PC-9 (cell line): ENCODE results near the gene WNT8A. TPM values are rescaled to one million over a fixed set of nuclear protein-coding genes. Genes with fewer than 3 reads are reported as not detected.

Experiments
- BruUV-seq: library from RNA; stranded (reverse); fragments of 400-500 nt; replicated peaks from 2 replicates; lab custom pipeline; 2021; lab: Mats Ljungman, UMichigan
- CTCF ChIA-PET: fragments of 300-600 bp; sonication (Branson Sonifier 250); formaldehyde crosslinking; loops from one replicate; lab custom pipeline; 2022; ENCODE audit warnings: antibody characterized with exemption; lab: Charles Lee
- POLR2A ChIA-PET: fragments of 300-600 bp; sonication (Branson Sonifier 250); formaldehyde crosslinking; loops from one replicate; lab custom pipeline; 2022; ENCODE audit warnings: antibody characterized with exemption; ENCODE audit not compliant: unreplicated experiment; lab: Charles Lee
- DNase-seq, 2 experiments: peaks; one replicate each; pipeline versions ENCODE4 v3.0.0 to v3.0.0-alpha.2; 2015 to 2022; ENCODE audit warnings: mixed read lengths in 1 of 2
- H2AFZ ChIP-seq: fragments of 200-600 bp; sonication (generic); 2 replicates; pipeline ENCODE4 v1.8.1; 2017; ENCODE audit warnings: antibody characterized with exemption
- H3F3A ChIP-seq: fragments of 200-600 bp; sonication (generic); 2 replicates; pipeline ENCODE4 v1.8.1; 2017; ENCODE audit warnings: antibody characterized with exemption, mild to moderate bottlenecking, low read depth; ENCODE audit not compliant: insufficient read depth
- H3K27ac ChIP-seq: fragments of 200-600 bp; sonication (generic); 2 replicates; pipeline ENCODE4 v1.6.1; 2016; ENCODE audit warnings: mixed run types
- H3K27me3 ChIP-seq: fragments of 200-600 bp; sonication (generic); 2 replicates; pipeline ENCODE4 v1.6.1; 2016; ENCODE audit warnings: low read depth, mixed run types; ENCODE audit not compliant: insufficient read depth
- H3K36me3 ChIP-seq: fragments of 200-600 bp; sonication (generic); 2 replicates; pipeline ENCODE4 v1.6.1; 2016; ENCODE audit warnings: low read depth, mixed run types
- H3K4me1 ChIP-seq: fragments of 200-600 bp; sonication (generic); replicated peaks from 2 replicates; pipeline ENCODE4 v1.6.1; 2016; ENCODE audit warnings: mixed run types; ENCODE audit not compliant: insufficient read depth
- H3K4me2 ChIP-seq: fragments of 200-600 bp; sonication (generic); 2 replicates; pipeline ENCODE4 v1.6.1; 2017; ENCODE audit warnings: mixed run types
- H3K4me3 ChIP-seq: fragments of 200-600 bp; sonication (generic); 2 replicates; pipeline ENCODE4 v1.6.1; 2016; ENCODE audit warnings: mixed run types
- H3K79me2 ChIP-seq: fragments of 200-600 bp; sonication (generic); 2 replicates; pipeline ENCODE4 v1.6.1; 2017; ENCODE audit warnings: low read depth, mixed run types
- H3K9me2 ChIP-seq: fragments of 200-600 bp; sonication (generic); 2 replicates; pipeline ENCODE4 v1.8.1; 2017; ENCODE audit warnings: mild to moderate bottlenecking; ENCODE audit not compliant: insufficient read depth
- H3K9me3 ChIP-seq: fragments of 200-600 bp; sonication (generic); 2 replicates; pipeline ENCODE4 v1.8.1; 2016; ENCODE audit warnings: low read depth; ENCODE audit not compliant: insufficient read depth
- H4K20me1 ChIP-seq: fragments of 200-600 bp; sonication (generic); 2 replicates; pipeline ENCODE4 v1.8.1; 2017; ENCODE audit not compliant: insufficient read depth
- CTCF ChIP-seq: fragments of 200-600 bp; sonication (generic); conservative IDR thresholded peaks from 2 replicates; pipeline ENCODE4 v1.6.1; 2017; ENCODE audit warnings: mixed run types, antibody characterized with exemption, mild to moderate bottlenecking, moderate library complexity
- EZH2 ChIP-seq: fragments of 200-600 bp; sonication (generic); IDR thresholded peaks from 2 replicates; pipeline ENCODE4 v1.8.0; 2017; ENCODE audit warnings: antibody characterized with exemption, low read depth
- intact Hi-C: fragments of 100-400 bp; cut with micrococcal nuclease; formaldehyde crosslinking; loops from one replicate; pipeline ENCODE4 v1.10.0; 2022; ENCODE audit not compliant: unreplicated experiment
- total RNA-seq: library from RNA; stranded (reverse); gene quantifications from 2 replicates; pipeline ENCODE4 v1.2.3, GENCODE V29; 2021

The WNT8A gene
- total RNA-seq, 1 experiment from 2014 or later, result not detected

- BruUV-seq, result no TSS peak
- ChIA-PET POLR2A (no interaction called here), CTCF (no interaction called here)
- H3K4me2 ChIP-seq, result no peak overlapping the region
- no peaks in the 10 kb centered on the region for H3K9me2 ChIP-seq
- H3K4me1 ChIP-seq, result no peaks in the 10 kb centered on the region
- no peaks in the 10 kb centered on the region for H3K9me3 ChIP-seq
- no peaks in the 10 kb centered on the region for H3K79me2 ChIP-seq
- H4K20me1 ChIP-seq, result no peaks in the 10 kb centered on the region
- intact Hi-C loops, result no loop called here
- H3K4me3 ChIP-seq, result no peak overlapping the region
- H2AFZ ChIP-seq, result no peak overlapping the region
- no peaks in the 10 kb centered on the region for H3F3A ChIP-seq
- no peaks in the 10 kb centered on the region for H3K27me3 ChIP-seq
- no peak overlapping the region for H3K27ac ChIP-seq
- TF ChIP-seq EZH2 (no peak), CTCF (no peak)
- DNase-seq, result no peak
- H3K36me3 ChIP-seq, result no peaks in the 10 kb centered on the region
Measured at GRCh38 chr5:138102454-138103318, 18.9 kb downstream of the WNT8A start.

GRCh38 chr5:138103319-138103637 lies 19.4 kb downstream of the WNT8A start:
- no peak for DNase-seq
- no peaks in the 10 kb centered on the region for H3F3A ChIP-seq
- no peaks in the 10 kb centered on the region for H3K4me1 ChIP-seq
- no peaks in the 10 kb centered on the region for H3K27me3 ChIP-seq
- intact Hi-C loops, result no loop called here
- no peaks in the 10 kb centered on the region for H3K9me2 ChIP-seq
- TF ChIP-seq EZH2 (no peak), CTCF (no peak)
- H4K20me1 ChIP-seq, result no peaks in the 10 kb centered on the region
- no peak overlapping the region for H3K27ac ChIP-seq
- no TSS peak for BruUV-seq
- no peak overlapping the region for H2AFZ ChIP-seq
- no peaks in the 10 kb centered on the region for H3K36me3 ChIP-seq
- H3K4me2 ChIP-seq, result no peak overlapping the region
- no peak overlapping the region for H3K4me3 ChIP-seq
- H3K79me2 ChIP-seq, result no peaks in the 10 kb centered on the region
- POLR2A ChIA-PET, result no interaction called here
- CTCF ChIA-PET, result interaction anchor here (0.7 kb wide), 1 partner anchor 325 kb away, joined by 3 read pairs; no protein-coding TSS in a partner anchor
- no peaks in the 10 kb centered on the region for H3K9me3 ChIP-seq

GRCh38 chr5:138105709-138106108 lies 21.9 kb downstream of the WNT8A start:
- Histone ChIP-seq H3K4me1 (no peaks in the 10 kb centered on the region), H3K4me2 (no peak overlapping the region), H3K79me2 (no peaks in the 10 kb centered on the region), H2AFZ (no peak overlapping the region), H3F3A (no peaks in the 10 kb centered on the region), H3K27me3 (no peaks in the 10 kb centered on the region), H3K27ac (no peak overlapping the region), H3K9me3 (no peaks in the 10 kb centered on the region), H3K9me2 (no peaks in the 10 kb centered on the region), H3K36me3 (no peaks in the 10 kb centered on the region), H3K4me3 (no peak overlapping the region), H4K20me1 (no peaks in the 10 kb centered on the region)
- TF ChIP-seq EZH2 (no peak), CTCF (no peak)
- DNase-seq, result no peak
- POLR2A ChIA-PET, result no interaction called here
- CTCF ChIA-PET, result no interaction called here
- BruUV-seq, result no TSS peak
- intact Hi-C loops, result no loop called here
